T-helper 22 cell (primary cell): ENCODE results near the gene SAMD15.
"Not testable (repeated sequence)": the region's sequence is repeated elsewhere in the genome, so short reads cannot be mapped to it uniquely, and the experiment has no call there.

ENCODE experiments used
- DNase-seq: peaks from one replicate; pipeline ENCODE4 v3.0.0-alpha.2; 2020; ENCODE audit warnings: low read depth

SAMD15 gene

GRCh38 chr14:77375973-77376770 is 1.0 kb upstream of the SAMD15 start:
- DNase-seq = peak; percentile 3

GRCh38 chr14:77377502-77377844 is 294 bp downstream of the SAMD15 start:
- no peak for DNase-seq

- no peak for DNase-seq
Measured at GRCh38 chr14:77378701-77379100, 1.5 kb downstream of the SAMD15 start.

GRCh38 chr14:77390188-77390587 is 13.0 kb downstream of the SAMD15 start:
- no peak for DNase-seq

- DNase-seq = no peak
Measured at GRCh38 chr14:77400216-77400615, 23.0 kb downstream of the SAMD15 start.

GRCh38 chr14:77403768-77404167 is 26.6 kb downstream of the SAMD15 start:
- no peak for DNase-seq

- DNase-seq = no peak
Measured at GRCh38 chr14:77406086-77406485, 28.9 kb downstream of the SAMD15 start.

- no peak for DNase-seq
Measured at GRCh38 chr14:77406718-77407117, 29.5 kb downstream of the SAMD15 start.

- no peak for DNase-seq
Measured at GRCh38 chr14:77407158-77407557, 30.0 kb downstream of the SAMD15 start.

- no peak for DNase-seq
Measured at GRCh38 chr14:77409131-77409533, 32.0 kb downstream of the SAMD15 start.

GRCh38 chr14:77415403-77416030 is 38.3 kb downstream of the SAMD15 start:
- DNase-seq = not testable (repeated sequence)

GRCh38 chr14:77416098-77416497 is 38.9 kb downstream of the SAMD15 start:
- DNase-seq = not testable (repeated sequence)

GRCh38 chr14:77416836-77417235 is 39.7 kb downstream of the SAMD15 start:
- DNase-seq = no peak

GRCh38 chr14:77421201-77421600 is 44.0 kb downstream of the SAMD15 start:
- DNase-seq = no peak

- no peak for DNase-seq
Measured at GRCh38 chr14:77423423-77423822, 46.2 kb downstream of the SAMD15 start, which contains the start of gene NOXRED1. Gene NOXRED1 (minus strand): TSS chr14:77423523. CDS start chr14:77422889, 634 bp downstream.

GRCh38 chr14:77424862-77425261 is 47.7 kb downstream of the SAMD15 start:
- DNase-seq = no peak

- no peak for DNase-seq
Measured at GRCh38 chr14:77426396-77426795, 49.2 kb downstream of the SAMD15 start.

GRCh38 chr14:77436042-77436441 is 58.9 kb downstream of the SAMD15 start:
- DNase-seq = no peak

GRCh38 chr14:77438596-77438995 is 61.4 kb downstream of the SAMD15 start:
- DNase-seq = no peak

GRCh38 chr14:77439861-77440260 is 62.7 kb downstream of the SAMD15 start:
- no peak for DNase-seq
